HEK293T (cell line): ENCODE measurements around the gene DCAF8.

ENCODE experiments used
- CTCF ChIA-PET: fragments of 350-600 bp; formaldehyde crosslinking; extraction: SDS; loops from one replicate; lab custom pipeline; 2021; ENCODE audit warnings: antibody characterized with exemption, inconsistent platforms; lab: Yijun Ruan, JAX
- POLR2A ChIA-PET: fragments of 350-600 bp; formaldehyde crosslinking; extraction: SDS; loops from one replicate; lab custom pipeline; 2020; ENCODE audit warnings: antibody characterized with exemption, inconsistent platforms; lab: Yijun Ruan, JAX
- DNase-seq: peaks from one replicate; pipeline ENCODE4 v3.0.0; 2012; ENCODE audit warnings: mixed read lengths; ENCODE audit errors: extremely low spot score
- ARNT ChIP-seq: fragments of 450-650 bp; IDR thresholded peaks from 2 replicates; pipeline ENCODE4 v1.6.1; 2017; ENCODE audit warnings: mild to moderate bottlenecking
- BHLHE40 ChIP-seq: fragments of 450-650 bp; IDR thresholded peaks from 2 replicates; pipeline ENCODE4 v1.6.1; 2016; ENCODE audit warnings: mild to moderate bottlenecking, moderate library complexity, borderline replicate concordance
- CTBP1 ChIP-seq: fragments of 450-650 bp; IDR thresholded peaks from 2 replicates; pipeline ENCODE4 v1.6.1; 2016; ENCODE audit warnings: borderline replicate concordance
- ELF4 ChIP-seq: fragments of 450-650 bp; IDR thresholded peaks from 2 replicates; pipeline ENCODE4 v1.6.1; 2017; ENCODE audit warnings: antibody characterized with exemption
- FOXA1 ChIP-seq: fragments of 450-650 bp; IDR thresholded peaks from 2 replicates; pipeline ENCODE4 v1.6.1; 2016; ENCODE audit warnings: mild to moderate bottlenecking
- FOXK2 ChIP-seq: fragments of 450-650 bp; IDR thresholded peaks from 2 replicates; pipeline ENCODE4 v1.6.1; 2016; ENCODE audit warnings: mild to moderate bottlenecking
- FOXM1 ChIP-seq: fragments of 450-650 bp; IDR thresholded peaks from 2 replicates; pipeline ENCODE4 v1.6.1; 2017; ENCODE audit warnings: mild to moderate bottlenecking, borderline replicate concordance
- HDGF ChIP-seq: fragments of 450-650 bp; IDR thresholded peaks from 2 replicates; pipeline ENCODE4 v1.6.1; 2017; ENCODE audit warnings: antibody characterized with exemption, borderline replicate concordance
- L3MBTL2 ChIP-seq: fragments of 450-650 bp; conservative IDR thresholded peaks from 2 replicates; pipeline ENCODE4 v1.6.1; 2016; ENCODE audit warnings: mild to moderate bottlenecking
- LEF1 ChIP-seq: fragments of 450-650 bp; IDR thresholded peaks from 2 replicates; pipeline ENCODE4 v1.6.1; 2017; ENCODE audit warnings: mild to moderate bottlenecking, borderline replicate concordance
- NFRKB ChIP-seq: fragments of 450-650 bp; IDR thresholded peaks from 2 replicates; pipeline ENCODE4 v1.6.1; 2016; ENCODE audit warnings: mild to moderate bottlenecking, moderate library complexity
- SP1 ChIP-seq: fragments of 450-650 bp; IDR thresholded peaks from 2 replicates; pipeline ENCODE4 v1.6.1; 2017
- SUZ12 ChIP-seq: fragments of 450-650 bp; IDR thresholded peaks from 2 replicates; pipeline ENCODE4 v1.6.1; 2016; ENCODE audit warnings: mild to moderate bottlenecking
- TARDBP ChIP-seq: fragments of 450-650 bp; IDR thresholded peaks from 2 replicates; pipeline ENCODE4 v1.6.1; 2016
- ZNF384 ChIP-seq: fragments of 450-650 bp; IDR thresholded peaks from 2 replicates; pipeline ENCODE4 v1.6.1; 2016
- TF ChIP-seq, protein P1 (sequence below): fragments of 450-650 bp; IDR thresholded peaks from 2 replicates; pipeline ENCODE4 v1.6.1; 2016

DCAF8 gene

DNA sequence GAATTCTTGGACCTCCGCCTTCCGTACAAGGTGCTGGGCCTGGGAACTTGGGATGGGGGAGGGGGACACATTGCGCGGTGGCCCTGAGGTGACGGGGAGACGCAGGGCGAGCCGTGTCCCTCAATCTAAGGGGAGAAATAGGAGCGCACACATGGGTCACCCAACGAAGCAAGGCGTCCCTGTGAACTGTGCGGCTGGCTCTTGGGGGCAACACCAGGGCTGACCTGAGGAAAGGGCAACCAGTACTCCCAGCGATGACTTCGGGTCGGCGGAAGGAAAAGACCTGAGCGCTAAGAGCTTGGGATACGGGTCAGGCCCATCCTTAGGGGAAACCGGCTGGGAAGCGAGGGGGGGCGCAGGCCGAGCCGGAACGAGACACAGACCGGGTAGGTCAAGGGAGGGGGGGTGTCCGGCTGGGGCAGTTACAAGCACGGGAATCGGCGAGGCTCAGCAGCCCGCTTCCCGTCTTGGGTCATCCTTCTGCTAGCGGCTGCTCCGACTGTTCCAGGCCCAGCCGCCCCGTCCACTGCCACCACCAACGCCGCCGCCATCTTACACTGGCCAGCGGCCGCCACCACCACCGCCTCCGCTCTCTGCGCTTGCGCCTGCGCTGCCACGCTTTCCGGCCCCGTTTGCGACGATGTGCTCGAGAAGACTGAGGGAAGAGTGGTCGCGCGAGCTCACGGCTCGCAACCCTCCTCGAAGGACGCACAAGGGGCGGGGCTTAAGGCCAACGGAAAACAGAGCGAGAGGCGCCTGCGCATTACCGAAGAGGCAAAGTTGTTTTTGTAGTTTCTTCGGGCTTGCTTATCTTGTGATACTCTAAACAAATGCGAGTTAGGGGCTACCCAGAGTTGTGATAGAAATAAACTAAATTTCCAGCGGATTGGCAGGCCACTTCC is at the start of gene DCAF8:
Gene DCAF8, minus strand, starts transcription at position 657 of the 902 bp plus-strand sequence. CDS start 18,541 bp downstream, outside the sequence.
- TF ChIP-seq ELF4 (peak; percentile 52; the same call in 1 of the 2 replicates), NFRKB (peak; percentile 73), LEF1 (no peak)
- POLR2A ChIA-PET: interaction anchor here (0.9 to 1.4 kb wide), 19 partner anchors 8 to 892 kb away, joined by 3 to 15 read pairs (median 3); partner anchors contain the start of genes PEX19, PIGM and UFC1
- DNase-seq: peak; percentile 98
- CTCF ChIA-PET: interaction anchor here (0.9 to 2.4 kb wide), 3 partner anchors 10 to 177 kb away, joined by 3 to 13 read pairs (median 9); no protein-coding TSS in a partner anchor

DNA sequence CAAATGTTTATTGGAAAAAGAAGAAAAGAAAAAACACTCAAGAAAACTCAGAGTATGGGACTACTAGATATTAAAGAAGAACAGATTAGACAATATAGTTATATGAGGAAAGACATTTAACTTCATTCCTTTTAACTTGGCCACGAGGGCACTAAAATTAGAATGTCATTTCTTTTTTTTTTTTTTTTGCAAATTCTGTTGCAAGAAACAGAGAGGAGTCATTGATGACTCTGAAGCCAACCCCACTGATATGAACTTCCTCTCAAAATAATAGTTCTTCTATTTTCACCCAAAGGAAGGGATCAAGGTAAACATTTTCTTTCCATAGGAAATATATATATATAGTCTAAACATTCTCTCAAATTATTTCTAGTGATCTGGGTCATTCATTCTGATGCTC is 47.2 kb upstream of the DCAF8 start:
- ChIA-PET CTCF (interaction anchor here (3.6 kb wide), 1 partner anchor 18 kb away, joined by 17 read pairs; no protein-coding TSS in a partner anchor), POLR2A (no interaction called here)
- TF ChIP-seq, protein P1, sequence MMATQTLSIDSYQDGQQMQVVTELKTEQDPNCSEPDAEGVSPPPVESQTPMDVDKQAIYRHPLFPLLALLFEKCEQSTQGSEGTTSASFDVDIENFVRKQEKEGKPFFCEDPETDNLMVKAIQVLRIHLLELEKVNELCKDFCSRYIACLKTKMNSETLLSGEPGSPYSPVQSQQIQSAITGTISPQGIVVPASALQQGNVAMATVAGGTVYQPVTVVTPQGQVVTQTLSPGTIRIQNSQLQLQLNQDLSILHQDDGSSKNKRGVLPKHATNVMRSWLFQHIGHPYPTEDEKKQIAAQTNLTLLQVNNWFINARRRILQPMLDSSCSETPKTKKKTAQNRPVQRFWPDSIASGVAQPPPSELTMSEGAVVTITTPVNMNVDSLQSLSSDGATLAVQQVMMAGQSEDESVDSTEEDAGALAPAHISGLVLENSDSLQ: no peak
- TF ChIP-seq L3MBTL2 (no peak), CTBP1 (no peak), SUZ12 (no peak), ARNT (no peak), TARDBP (no peak), ELF4 (no peak), FOXA1 (no peak), ZNF384 (no peak), HDGF (no peak), SP1 (no peak), NFRKB (no peak), FOXM1 (no peak), LEF1 (no peak)
- no peak for DNase-seq

DNA sequence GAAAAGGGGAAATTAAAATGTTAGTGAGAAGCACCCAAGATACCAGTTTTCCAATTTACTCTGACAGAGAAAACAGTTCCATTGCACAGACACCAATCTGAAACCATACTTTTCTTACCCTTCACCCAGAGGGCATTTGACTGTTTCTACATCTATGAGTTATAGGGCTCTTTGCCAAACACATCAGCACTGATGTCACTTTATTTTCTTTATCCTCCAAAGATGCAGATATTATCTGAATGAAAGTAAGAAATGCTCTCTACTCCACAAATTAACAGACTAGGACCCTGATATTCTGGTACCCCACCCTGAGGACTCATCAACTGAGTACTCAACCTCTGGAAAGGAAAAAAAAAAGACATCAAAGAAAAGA is 46.8 kb upstream of the DCAF8 start:
- no peak for DNase-seq
- TF ChIP-seq, protein P1: no peak
- TF ChIP-seq FOXM1: no peak
- no peak for TF ChIP-seq ELF4
- TF ChIP-seq ZNF384: no peak
- no peak for TF ChIP-seq NFRKB
- TF ChIP-seq SUZ12: no peak
- TF ChIP-seq TARDBP: no peak
- CTCF ChIA-PET: interaction anchor here (3.6 kb wide), 1 partner anchor 18 kb away, joined by 17 read pairs; no protein-coding TSS in a partner anchor
- POLR2A ChIA-PET: no interaction called here

DNA sequence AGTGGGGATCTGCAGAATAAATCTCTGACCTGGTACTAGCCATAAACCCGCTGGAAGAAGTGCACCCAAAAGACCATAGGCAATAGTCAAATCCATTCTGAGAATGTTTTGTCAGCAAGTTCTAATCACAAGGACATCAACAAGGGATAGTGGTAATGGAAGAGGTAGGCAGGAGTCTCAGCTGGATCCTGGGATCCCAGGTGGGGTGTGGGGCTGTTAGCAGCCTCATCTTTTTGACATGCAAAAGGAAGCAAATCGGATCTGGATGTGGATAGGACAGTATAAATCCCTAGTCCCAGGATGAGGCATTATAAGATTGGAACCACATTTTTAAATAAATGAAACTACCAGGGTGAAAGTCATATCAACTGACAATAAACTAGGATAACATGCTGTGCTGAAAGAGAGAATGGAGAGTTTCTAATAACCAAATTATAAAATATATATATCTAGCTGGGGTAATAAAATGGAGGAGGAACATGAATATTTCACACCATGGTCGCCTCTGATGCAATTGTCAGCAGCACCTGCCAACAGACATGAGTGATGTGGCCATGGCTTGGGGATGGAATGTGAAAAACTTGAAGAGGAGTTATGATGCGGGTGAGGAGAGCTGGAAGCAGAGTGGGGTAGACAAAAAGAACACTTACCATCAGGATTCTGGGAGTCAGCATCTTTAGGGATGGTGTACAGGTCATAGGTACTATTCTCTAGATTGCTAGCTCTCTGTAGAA is 46.3 kb upstream of the DCAF8 start:
- TF ChIP-seq FOXA1: no peak
- no peak for TF ChIP-seq LEF1
- CTCF ChIA-PET: interaction anchor here (3.6 kb wide), 1 partner anchor 17 kb away, joined by 17 read pairs; no protein-coding TSS in a partner anchor
- POLR2A ChIA-PET: no interaction called here
- no peak for DNase-seq

DNA sequence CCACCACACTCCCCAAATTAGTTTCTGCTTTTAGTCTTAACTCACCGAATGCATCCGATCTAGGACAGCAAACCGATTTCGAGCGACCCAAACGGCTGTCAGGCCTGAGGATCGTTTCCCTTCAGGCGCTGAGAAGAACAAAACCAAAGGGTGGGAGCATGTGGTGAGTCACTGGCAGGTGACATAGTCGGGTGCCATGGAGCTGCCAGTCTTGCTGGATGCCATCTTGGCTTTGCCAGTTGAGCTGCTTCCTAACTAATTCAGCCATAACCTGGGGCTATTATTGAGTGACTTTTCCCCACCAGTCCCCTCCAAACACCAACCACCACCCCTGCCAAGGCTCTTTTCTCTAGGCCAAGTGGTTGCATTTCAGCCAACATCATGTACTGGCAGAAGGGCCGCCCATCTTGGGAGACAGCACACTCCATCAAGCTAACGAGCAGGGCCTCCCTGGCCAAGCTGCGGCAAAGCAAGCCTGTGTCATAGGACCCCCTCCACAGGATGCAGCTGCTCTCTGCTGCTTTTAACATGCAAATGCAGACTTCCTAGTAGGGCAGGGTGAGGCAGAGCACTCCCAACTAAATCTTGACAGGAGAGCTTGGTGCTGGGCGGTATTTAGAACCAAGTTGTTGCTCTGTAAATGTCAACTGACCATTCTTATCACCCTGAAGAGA is 44.9 kb upstream of the DCAF8 start:
- POLR2A ChIA-PET: no interaction called here
- no peak for DNase-seq
- TF ChIP-seq LEF1 (no peak), CTBP1 (no peak), SUZ12 (no peak), TARDBP (no peak), FOXA1 (no peak), BHLHE40 (no peak), FOXK2 (no peak), L3MBTL2 (no peak), FOXM1 (no peak), HDGF (no peak)
- TF ChIP-seq, protein P1: no peak
- CTCF ChIA-PET: interaction anchor here (3.6 kb wide), 1 partner anchor 16 kb away, joined by 17 read pairs; no protein-coding TSS in a partner anchor

DNA sequence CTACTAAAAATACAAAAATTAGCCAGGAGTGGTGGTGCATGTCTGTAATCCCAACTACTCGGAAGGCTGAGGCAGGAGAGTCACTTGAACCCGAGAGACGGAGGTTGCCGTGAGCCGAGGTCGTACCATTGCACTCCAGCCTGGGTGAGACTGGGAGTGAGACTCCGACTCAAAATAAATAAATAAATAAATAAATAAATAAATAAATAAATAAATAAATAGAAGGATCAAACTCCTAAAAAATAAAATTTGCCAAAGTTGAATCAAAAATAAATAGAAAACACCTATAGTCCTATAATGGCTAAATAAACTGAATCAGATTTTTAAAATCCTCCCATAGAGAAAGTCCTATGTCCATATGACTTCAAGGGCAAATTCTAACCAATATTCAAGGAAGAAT is 37.8 kb upstream of the DCAF8 start:
- no peak for TF ChIP-seq FOXM1
- no peak for TF ChIP-seq CTBP1
- TF ChIP-seq L3MBTL2: no peak
- TF ChIP-seq ZNF384: no peak
- no peak for TF ChIP-seq ARNT
- POLR2A ChIA-PET: no interaction called here
- CTCF ChIA-PET: no interaction called here
- no peak for DNase-seq
